HG02852 (cell line): ENCODE measurements around the gene MAST4.

Source experiments
- ATAC-seq: cut with Tn5 transposase; IDR thresholded peaks from one replicate; pipeline ENCODE4 v1.9.1; 2021; ENCODE audit warnings: mild to moderate bottlenecking, moderate library complexity; ENCODE audit not compliant: unreplicated experiment

MAST4 gene

GRCh38 chr5:67059744-67060490 lies 463.7 kb downstream of the MAST4 start:
- no peak for ATAC-seq

GRCh38 chr5:67061511-67061910 lies 465.3 kb downstream of the MAST4 start:
- no peak for ATAC-seq

- ATAC-seq = no peak
Observed at GRCh38 chr5:67063055-67063454, 466.9 kb downstream of the MAST4 start.

- no peak for ATAC-seq
Observed at GRCh38 chr5:67063791-67064190, 467.6 kb downstream of the MAST4 start.

GRCh38 chr5:67065237-67065636 lies 469.0 kb downstream of the MAST4 start:
- peak; percentile 92 for ATAC-seq

GRCh38 chr5:67065696-67066095 lies 469.5 kb downstream of the MAST4 start:
- no peak for ATAC-seq

GRCh38 chr5:67066815-67067214 lies 470.6 kb downstream of the MAST4 start:
- no peak for ATAC-seq

- no peak for ATAC-seq
Observed at GRCh38 chr5:67073045-67073680, 477.0 kb downstream of the MAST4 start.

- ATAC-seq = no peak
Observed at GRCh38 chr5:67077296-67077695, 481.1 kb downstream of the MAST4 start.

GRCh38 chr5:67081261-67081660 lies 485.1 kb downstream of the MAST4 start:
- no peak for ATAC-seq

- no peak for ATAC-seq
Observed at GRCh38 chr5:67082941-67083340, 486.7 kb downstream of the MAST4 start.

- ATAC-seq = no peak
Observed at GRCh38 chr5:67085616-67086015, 489.4 kb downstream of the MAST4 start.

GRCh38 chr5:67089200-67089725 lies 493.1 kb downstream of the MAST4 start:
- ATAC-seq = no peak

GRCh38 chr5:67090040-67090439 lies 493.8 kb downstream of the MAST4 start:
- no peak for ATAC-seq

GRCh38 chr5:67090593-67090992 lies 494.4 kb downstream of the MAST4 start:
- ATAC-seq = no peak

GRCh38 chr5:67092535-67092934 lies 496.3 kb downstream of the MAST4 start:
- no peak for ATAC-seq

GRCh38 chr5:67093279-67093678 lies 497.1 kb downstream of the MAST4 start:
- ATAC-seq = no peak

GRCh38 chr5:67094476-67095300 lies 498.5 kb downstream of the MAST4 start:
- ATAC-seq = no peak

GRCh38 chr5:67095346-67096171 lies 499.4 kb downstream of the MAST4 start:
- ATAC-seq = no peak

GRCh38 chr5:67098656-67099055 lies 502.5 kb downstream of the MAST4 start:
- ATAC-seq = no peak

- no peak for ATAC-seq
Observed at GRCh38 chr5:67100301-67100700, 504.1 kb downstream of the MAST4 start.
